Measurements from ENCODE around the gene GHRH.

The GHRH gene

GRCh38 chr20:37266940-37267666, 5.5 kb upstream of the GHRH start:
- TF ChIP-seq POU2F2 (IDR thresholded peaks at IDR 0.05; ENCODE audit: low read depth, low read length) (no peak), TAF1 (IDR thresholded peaks at IDR 0.05; ENCODE audit: low read depth, low read length) (no peak), SPI1 (IDR thresholded peaks at IDR 0.05; ENCODE audit: low read depth, low read length) (no peak), PAX5 (IDR thresholded peaks at IDR 0.05; ENCODE audit: insufficient read depth, low read length, severe bottlenecking) (no peak), POLR2A (IDR thresholded peaks at IDR 0.05; ENCODE audit: low read depth, low read length) (no peak), POLR2AphosphoS5 (IDR thresholded peaks at IDR 0.05; ENCODE audit: low read depth, low read length) (no peak)
- DNase-seq (ENCODE audit: insufficient read length, low spot score) (no peak), FAIRE-seq (no peak)

GRCh38 chr20:37265152-37265551, 3.5 kb upstream of the GHRH start:
- TF ChIP-seq PAX5 (IDR thresholded peaks at IDR 0.05; ENCODE audit: insufficient read depth, low read length, severe bottlenecking), result peak; percentile 46
- TF ChIP-seq POLR2AphosphoS5 (IDR thresholded peaks at IDR 0.05; ENCODE audit: low read depth, low read length), result no peak
- TF ChIP-seq SPI1 (IDR thresholded peaks at IDR 0.05; ENCODE audit: low read depth, low read length), result peak; percentile 68
- FAIRE-seq (peak; percentile 81), DNase-seq (ENCODE audit: insufficient read length, low spot score) (peak; percentile 35)

GRCh38 chr20:37263686-37264085, 2.1 kb upstream of the GHRH start:
- DNase-seq (ENCODE audit: insufficient read length, low spot score) (no peak), FAIRE-seq (no peak)
- no peak for TF ChIP-seq POU2F2 (IDR thresholded peaks at IDR 0.05; ENCODE audit: low read depth, low read length)
- TF ChIP-seq POLR2AphosphoS5 (IDR thresholded peaks at IDR 0.05; ENCODE audit: low read depth, low read length), result no peak
- TF ChIP-seq POLR2A (IDR thresholded peaks at IDR 0.05; ENCODE audit: low read depth, low read length), result no peak
- no peak for TF ChIP-seq SPI1 (IDR thresholded peaks at IDR 0.05; ENCODE audit: low read depth, low read length)

GRCh38 chr20:37262505-37262904, 891 bp upstream of the GHRH start:
- DNase-seq (ENCODE audit: insufficient read length, low spot score) (no peak), FAIRE-seq (no peak)
- TF ChIP-seq PAX5 (IDR thresholded peaks at IDR 0.05; ENCODE audit: insufficient read depth, low read length, severe bottlenecking), result no peak

GRCh38 chr20:37260923-37261322, 691 bp downstream of the GHRH start:
- DNase-seq (ENCODE audit: insufficient read length, low spot score), result no peak
- no peak for TF ChIP-seq PAX5 (IDR thresholded peaks at IDR 0.05; ENCODE audit: insufficient read depth, low read length, severe bottlenecking)
- TF ChIP-seq POU2F2 (IDR thresholded peaks at IDR 0.05; ENCODE audit: low read depth, low read length), result no peak
- TF ChIP-seq SPI1 (IDR thresholded peaks at IDR 0.05; ENCODE audit: low read depth, low read length), result no peak
- no peak for TF ChIP-seq POLR2A (IDR thresholded peaks at IDR 0.05; ENCODE audit: low read depth, low read length)
- TF ChIP-seq POLR2AphosphoS5 (IDR thresholded peaks at IDR 0.05; ENCODE audit: low read depth, low read length), result no peak
- no peak for TF ChIP-seq TAF1 (IDR thresholded peaks at IDR 0.05; ENCODE audit: low read depth, low read length)
- no peak for FAIRE-seq

GRCh38 chr20:37259865-37260264, 1.7 kb downstream of the GHRH start:
- FAIRE-seq (no peak), DNase-seq (ENCODE audit: insufficient read length, low spot score) (no peak)
- no peak for TF ChIP-seq POU2F2 (IDR thresholded peaks at IDR 0.05; ENCODE audit: low read depth, low read length)
- no peak for TF ChIP-seq SPI1 (IDR thresholded peaks at IDR 0.05; ENCODE audit: low read depth, low read length)
- TF ChIP-seq POLR2AphosphoS5 (IDR thresholded peaks at IDR 0.05; ENCODE audit: low read depth, low read length), result no peak
- TF ChIP-seq TAF1 (IDR thresholded peaks at IDR 0.05; ENCODE audit: low read depth, low read length), result no peak
- TF ChIP-seq PAX5 (IDR thresholded peaks at IDR 0.05; ENCODE audit: insufficient read depth, low read length, severe bottlenecking), result no peak
- no peak for TF ChIP-seq POLR2A (IDR thresholded peaks at IDR 0.05; ENCODE audit: low read depth, low read length)

- TF ChIP-seq PAX5 (IDR thresholded peaks at IDR 0.05; ENCODE audit: insufficient read depth, low read length, severe bottlenecking), result no peak
- no peak for TF ChIP-seq POU2F2 (IDR thresholded peaks at IDR 0.05; ENCODE audit: low read depth, low read length)
- no peak for TF ChIP-seq SPI1 (IDR thresholded peaks at IDR 0.05; ENCODE audit: low read depth, low read length)
- TF ChIP-seq TAF1 (IDR thresholded peaks at IDR 0.05; ENCODE audit: low read depth, low read length), result no peak
- no peak for TF ChIP-seq POLR2AphosphoS5 (IDR thresholded peaks at IDR 0.05; ENCODE audit: low read depth, low read length)
- no peak for TF ChIP-seq POLR2A (IDR thresholded peaks at IDR 0.05; ENCODE audit: low read depth, low read length)
- FAIRE-seq (no peak), DNase-seq (ENCODE audit: insufficient read length, low spot score) (no peak)
Observed at GRCh38 chr20:37259031-37259430, 2.6 kb downstream of the GHRH start.

- DNase-seq (ENCODE audit: insufficient read length, low spot score), result no peak
- TF ChIP-seq POU2F2 (IDR thresholded peaks at IDR 0.05; ENCODE audit: low read depth, low read length), result no peak
- no peak for TF ChIP-seq SPI1 (IDR thresholded peaks at IDR 0.05; ENCODE audit: low read depth, low read length)
- no peak for TF ChIP-seq POLR2AphosphoS5 (IDR thresholded peaks at IDR 0.05; ENCODE audit: low read depth, low read length)
- no peak for FAIRE-seq
Observed at GRCh38 chr20:37257988-37258387, 3.6 kb downstream of the GHRH start.

- no peak for DNase-seq (ENCODE audit: insufficient read length, low spot score)
- FAIRE-seq, result no peak
- TF ChIP-seq SPI1 (IDR thresholded peaks at IDR 0.05; ENCODE audit: low read depth, low read length) (no peak), POLR2AphosphoS5 (IDR thresholded peaks at IDR 0.05; ENCODE audit: low read depth, low read length) (no peak), TAF1 (IDR thresholded peaks at IDR 0.05; ENCODE audit: low read depth, low read length) (no peak), POU2F2 (IDR thresholded peaks at IDR 0.05; ENCODE audit: low read depth, low read length) (no peak), POLR2A (IDR thresholded peaks at IDR 0.05; ENCODE audit: low read depth, low read length) (no peak), PAX5 (IDR thresholded peaks at IDR 0.05; ENCODE audit: insufficient read depth, low read length, severe bottlenecking) (no peak)
Observed at GRCh38 chr20:37257530-37257929, 4.1 kb downstream of the GHRH start.

- DNase-seq (ENCODE audit: insufficient read length, low spot score), result no peak
- FAIRE-seq, result no peak
- no peak for TF ChIP-seq POU2F2 (IDR thresholded peaks at IDR 0.05; ENCODE audit: low read depth, low read length)
- no peak for TF ChIP-seq POLR2AphosphoS5 (IDR thresholded peaks at IDR 0.05; ENCODE audit: low read depth, low read length)
- no peak for TF ChIP-seq SPI1 (IDR thresholded peaks at IDR 0.05; ENCODE audit: low read depth, low read length)
- no peak for TF ChIP-seq POLR2A (IDR thresholded peaks at IDR 0.05; ENCODE audit: low read depth, low read length)
- no peak for TF ChIP-seq TAF1 (IDR thresholded peaks at IDR 0.05; ENCODE audit: low read depth, low read length)
- TF ChIP-seq PAX5 (IDR thresholded peaks at IDR 0.05; ENCODE audit: insufficient read depth, low read length, severe bottlenecking), result no peak
Observed at GRCh38 chr20:37256286-37256685, 5.3 kb downstream of the GHRH start.
